ENCODE measurements around the gene NRG4.
A peak's percentile ranks its signal among the peaks of the same experiment; 100 is the strongest.
"Not testable (repeated sequence)": the region's sequence is repeated elsewhere in the genome, so short reads cannot be mapped to it uniquely, and the experiment has no call there.

NRG4 gene

DNA sequence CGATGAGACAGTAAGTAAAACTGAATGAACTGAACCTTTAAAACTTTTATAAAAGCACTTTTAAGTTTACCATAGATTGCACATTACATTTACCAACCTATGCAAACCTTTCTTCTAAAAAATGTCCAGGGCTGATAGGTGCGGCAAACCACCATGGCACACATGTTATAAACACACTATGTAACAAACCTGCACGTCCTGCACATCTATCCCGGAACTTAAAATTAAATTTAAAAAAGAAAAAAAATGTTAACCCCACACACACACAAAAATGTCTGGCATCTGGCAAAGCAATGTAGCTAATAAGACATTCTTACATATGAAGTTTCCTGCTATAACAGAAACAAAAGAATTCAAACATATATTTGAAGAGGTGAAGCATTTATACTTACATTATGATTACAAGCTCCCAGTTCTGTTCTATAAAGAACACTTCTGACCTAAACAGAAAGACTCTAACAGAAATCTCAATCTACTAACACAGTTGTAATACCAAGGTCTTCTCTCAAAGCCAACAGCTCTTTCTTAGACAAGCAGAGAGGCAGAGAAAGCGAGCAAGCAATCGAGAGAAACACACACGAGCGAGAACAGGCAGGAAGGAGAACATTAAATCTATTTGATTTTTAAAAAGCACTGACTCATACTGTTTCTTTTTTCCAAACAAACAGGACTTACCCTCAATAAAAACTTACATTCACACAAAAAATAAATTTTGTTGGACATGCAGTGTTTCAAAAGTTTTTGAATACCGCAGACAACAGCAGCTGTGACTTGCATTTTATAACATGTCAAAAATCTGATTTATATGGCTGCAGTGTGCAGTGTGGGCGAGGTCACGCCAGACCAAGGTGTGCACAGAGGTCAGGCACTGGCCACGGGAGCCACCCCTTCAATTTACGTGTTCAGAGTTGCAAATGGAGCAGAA lies at the start of gene NRG4:
Gene NRG4, minus strand, starts transcription at position 798 of the 925 bp plus-strand sequence. CDS start 1,194 bp downstream, outside the sequence.
- no peak for DNase-seq (ENCODE audit: insufficient read length, low spot score)
- FAIRE-seq = no peak

DNA sequence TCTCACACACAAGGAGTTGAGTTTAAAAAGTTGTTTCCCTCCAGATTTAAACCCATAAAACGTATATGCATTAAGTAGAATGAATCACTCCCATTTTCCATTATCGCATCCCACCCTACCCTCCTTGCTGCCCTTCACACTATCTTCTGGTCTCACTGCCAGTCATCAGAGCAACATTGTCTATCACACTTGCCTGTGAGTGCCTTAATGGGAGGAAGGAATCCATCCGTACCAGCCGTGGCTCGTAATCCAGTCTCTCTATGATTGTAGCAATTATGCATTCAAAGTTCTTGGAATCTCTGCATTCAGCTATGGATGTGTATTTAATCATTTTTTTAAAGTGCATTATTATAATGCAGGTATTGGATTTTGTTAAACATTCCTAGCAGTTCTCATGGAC lies 49.5 kb upstream of the NRG4 start:
- DNase-seq (ENCODE audit: insufficient read length, low spot score) = no peak
- FAIRE-seq = no peak

- FAIRE-seq (no peak), DNase-seq (ENCODE audit: insufficient read length, low spot score) (no peak)
These were observed 48.1 kb upstream of the NRG4 start for GRCh38 chr15:76060118-76060989.

DNA sequence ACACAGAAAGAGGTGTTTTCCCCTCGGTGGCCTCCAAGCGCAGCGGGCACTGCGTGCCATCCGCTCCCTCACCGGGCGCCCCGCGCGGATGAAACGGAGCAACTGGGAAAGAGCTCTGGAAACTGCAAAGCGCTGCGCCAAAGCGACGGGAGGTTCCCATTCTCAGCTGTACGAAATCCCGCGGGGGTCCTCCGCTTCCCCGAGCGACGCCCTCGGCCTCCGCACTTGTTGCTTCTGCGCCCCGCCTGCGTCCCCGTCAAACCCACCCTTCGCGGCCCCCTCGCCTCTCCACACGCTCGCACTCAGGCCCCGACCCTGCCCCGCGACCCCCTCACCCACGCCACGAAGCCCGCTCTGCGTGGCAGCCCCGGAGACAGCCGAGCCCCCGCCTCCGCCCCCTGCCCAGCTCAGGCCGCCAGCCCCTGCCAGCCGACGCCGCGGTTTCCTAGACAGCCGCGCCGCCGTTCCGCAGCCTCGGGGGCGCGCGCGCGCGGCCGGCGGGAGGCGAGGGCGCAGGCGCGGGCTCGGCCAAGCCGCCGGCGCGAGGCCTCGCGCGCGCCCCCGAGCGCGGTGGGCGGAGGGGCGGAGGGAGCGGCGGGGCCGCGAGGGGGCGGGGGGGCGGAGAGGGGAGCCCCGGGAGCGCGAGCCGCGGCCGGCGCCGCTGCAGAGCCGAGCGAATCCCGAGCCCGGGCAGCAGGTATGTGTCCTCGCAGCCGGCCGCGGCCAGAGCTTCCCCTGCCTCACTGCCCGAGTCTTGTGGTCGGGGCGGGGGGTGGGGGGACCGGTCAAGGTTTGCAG lies 47.3 kb upstream of the NRG4 start, which contains the start of gene TMEM266:
Gene TMEM266, plus strand, starts transcription at position 666 of the 798 bp plus-strand sequence. CDS start 74,279 bp downstream, outside the sequence.
- DNase-seq (ENCODE audit: insufficient read length, low spot score) = peak; percentile 44
- no peak for FAIRE-seq

DNA sequence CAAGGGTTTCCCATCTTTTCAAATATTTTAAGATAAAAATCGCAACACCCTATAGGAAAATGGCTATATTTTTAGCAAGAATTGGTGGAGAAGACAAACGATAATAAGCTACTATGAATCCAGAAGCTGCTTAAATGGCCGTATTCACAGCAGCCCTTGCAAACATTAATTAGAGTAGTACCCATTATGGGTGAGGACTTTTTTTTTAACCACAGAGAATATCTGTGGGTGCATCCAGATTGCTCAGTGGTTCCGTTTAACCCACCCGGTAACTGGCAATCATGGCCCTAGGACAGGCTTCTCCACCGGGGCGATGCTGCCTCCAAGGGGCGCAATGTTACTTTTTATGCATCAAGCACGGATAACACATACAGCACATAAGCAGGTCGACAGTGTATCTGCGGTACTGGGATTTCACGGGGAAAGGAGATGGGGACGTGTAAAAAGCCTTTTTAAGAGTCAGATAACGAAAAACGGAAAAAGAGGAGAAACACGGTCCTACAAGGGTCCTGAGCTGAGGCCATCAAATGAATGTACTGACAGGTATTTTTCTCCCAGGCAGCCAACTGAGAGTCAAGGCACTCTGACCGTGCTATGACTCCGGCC lies 46.6 kb upstream of the NRG4 start:
- FAIRE-seq (peak; percentile 49), DNase-seq (ENCODE audit: insufficient read length, low spot score) (peak; percentile 26)

DNA sequence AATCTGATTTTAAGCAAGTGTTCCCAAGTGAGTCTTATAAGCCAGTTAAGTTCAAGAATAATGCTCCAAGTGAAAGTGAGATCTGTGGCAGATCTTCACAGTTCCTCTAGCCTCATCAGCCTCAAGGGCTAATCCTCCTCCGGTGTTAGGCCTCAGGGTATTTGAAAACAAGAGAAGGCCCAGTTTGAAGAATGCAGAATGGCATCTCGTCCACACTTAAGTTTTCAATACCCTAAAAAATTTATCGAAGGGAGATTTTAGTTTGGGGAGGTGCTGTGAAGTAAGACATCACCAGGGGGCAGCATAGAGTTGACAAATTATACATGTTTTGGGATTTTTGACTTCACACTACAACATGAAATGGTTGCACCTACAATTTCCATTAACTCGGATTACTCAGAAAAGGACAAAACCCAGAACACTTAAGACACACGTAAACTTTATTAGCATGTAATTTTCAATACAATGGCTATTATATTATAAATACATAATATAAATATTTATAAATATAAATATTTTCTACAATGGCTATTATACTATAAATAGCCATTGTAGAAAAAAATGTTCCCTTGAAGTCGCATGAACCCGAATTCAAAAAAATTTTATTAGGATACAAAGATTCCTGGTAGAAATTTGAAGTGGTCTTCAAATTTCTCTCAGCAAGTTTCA lies 45.2 kb upstream of the NRG4 start:
- peak; percentile 92 for FAIRE-seq
- DNase-seq (ENCODE audit: insufficient read length, low spot score) = peak; percentile 28

DNA sequence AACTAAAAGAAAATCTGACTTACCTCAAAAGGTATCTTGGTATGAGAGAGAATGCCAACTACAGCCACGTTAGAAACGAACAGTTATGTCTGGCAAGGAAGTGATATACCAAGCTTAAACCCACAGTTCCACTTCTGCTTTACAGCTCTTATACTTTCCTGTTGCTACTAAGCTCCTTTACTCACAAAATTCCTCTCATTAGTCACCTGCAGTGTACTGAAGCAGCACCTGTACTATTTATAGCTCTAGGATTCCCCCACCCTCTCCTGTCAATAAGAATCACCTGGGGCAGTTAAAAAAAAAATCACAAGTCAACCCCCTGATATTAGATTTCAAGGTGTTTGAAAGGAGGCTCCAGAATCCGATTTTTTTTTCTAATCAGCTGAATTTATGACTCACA lies 44.7 kb upstream of the NRG4 start:
- DNase-seq (ENCODE audit: insufficient read length, low spot score) (peak; percentile 15), FAIRE-seq (peak; percentile 85)

DNA sequence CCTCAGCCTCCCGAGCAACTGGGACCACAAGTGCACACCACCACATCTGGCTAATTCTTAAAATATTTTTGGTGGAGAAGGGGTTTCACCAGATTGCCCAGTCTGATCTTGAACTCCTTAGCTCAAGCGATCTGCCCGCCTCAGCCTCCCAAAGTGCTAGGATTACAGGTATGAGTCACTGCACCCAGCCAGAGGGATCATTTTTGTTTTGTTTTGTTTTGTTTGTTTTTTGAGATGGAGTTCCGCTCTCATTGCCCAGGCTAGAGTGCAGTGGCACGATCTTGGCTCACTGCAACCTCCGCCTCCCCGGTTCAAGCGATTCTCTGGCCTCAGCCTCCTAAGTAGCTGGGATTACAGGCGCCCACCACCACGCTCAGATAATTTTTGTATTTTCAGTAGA lies 42.0 kb upstream of the NRG4 start:
- not testable (repeated sequence) for FAIRE-seq; DNase-seq (ENCODE audit: insufficient read length, low spot score)

GRCh38 chr15:76038512-76038911 lies 26.3 kb upstream of the NRG4 start:
- FAIRE-seq (no peak), DNase-seq (ENCODE audit: insufficient read length, low spot score) (no peak)

GRCh38 chr15:76035593-76035992 lies 23.4 kb upstream of the NRG4 start:
- FAIRE-seq = no peak

DNA sequence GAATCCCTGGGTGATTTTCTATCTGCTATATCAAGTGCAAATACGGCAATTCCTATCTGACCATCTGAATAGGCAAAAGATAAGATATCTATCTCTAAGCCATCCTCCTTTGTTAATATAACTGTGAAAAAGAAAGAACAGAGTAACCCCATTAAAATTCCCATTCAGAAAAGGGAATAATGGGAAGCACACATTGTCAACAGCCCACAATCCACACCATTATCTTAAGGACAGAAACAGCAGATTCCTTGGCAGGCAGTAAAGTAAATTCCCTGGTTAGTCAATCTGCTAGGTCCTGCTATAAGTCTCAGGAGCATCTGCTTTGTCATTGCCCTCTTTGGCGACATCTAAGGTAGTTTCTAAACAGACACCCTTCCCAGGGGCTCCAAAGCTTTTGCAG lies 21.9 kb upstream of the NRG4 start:
- DNase-seq (ENCODE audit: insufficient read length, low spot score) (no peak), FAIRE-seq (no peak)

More at GRCh38 chr15:76035593-76035992, 23.4 kb upstream of the NRG4 start:
- no peak for DNase-seq (ENCODE audit: insufficient read length, low spot score)

DNA sequence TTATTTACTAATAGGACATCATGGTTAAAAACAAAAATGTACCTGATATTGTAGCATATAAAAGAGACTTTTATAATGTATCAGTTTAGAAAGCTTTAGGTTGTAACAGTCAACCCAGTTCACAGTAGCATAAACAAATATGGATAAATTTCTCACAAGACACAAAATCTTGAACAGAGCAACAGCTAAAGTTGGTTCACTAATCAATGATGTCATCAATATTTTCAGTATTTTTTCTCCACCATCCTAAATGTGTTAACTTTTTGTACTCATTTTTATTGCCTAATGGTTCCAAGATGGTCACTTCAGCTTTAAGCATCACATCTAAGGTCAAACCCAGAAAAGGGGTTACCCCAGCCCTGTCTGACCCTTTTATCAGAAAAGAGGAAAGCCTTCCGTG lies 21.2 kb upstream of the NRG4 start:
- DNase-seq (ENCODE audit: insufficient read length, low spot score) (no peak), FAIRE-seq (no peak)

- no peak for FAIRE-seq
- no peak for DNase-seq (ENCODE audit: insufficient read length, low spot score)
These were observed 19.8 kb upstream of the NRG4 start for GRCh38 chr15:76032046-76032445.

GRCh38 chr15:76024021-76024768 lies 12.0 kb upstream of the NRG4 start:
- FAIRE-seq (no peak), DNase-seq (ENCODE audit: insufficient read length, low spot score) (no peak)

DNA sequence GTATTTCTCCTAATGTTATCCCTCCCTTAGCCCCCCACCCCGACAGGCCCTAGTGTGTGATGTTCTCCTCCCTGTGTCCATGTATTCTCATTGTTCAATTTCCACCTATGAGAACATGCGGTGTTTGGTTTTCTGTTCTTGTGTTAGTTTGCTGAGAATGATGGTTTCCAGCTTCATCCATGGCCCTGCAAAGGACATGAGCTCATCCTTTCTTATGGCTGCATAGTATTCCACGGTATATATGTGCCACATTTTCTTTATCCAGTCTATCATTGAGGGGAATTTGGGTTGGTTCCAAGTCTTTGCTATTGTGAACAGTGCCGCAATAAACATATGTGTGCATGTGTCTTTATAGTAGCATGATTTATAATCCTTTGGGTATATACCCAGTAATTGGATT lies 1.2 kb upstream of the NRG4 start:
- not testable (repeated sequence) for FAIRE-seq; DNase-seq (ENCODE audit: insufficient read length, low spot score)

- DNase-seq (ENCODE audit: insufficient read length, low spot score) = no peak
- no peak for FAIRE-seq
These were observed 1.6 kb downstream of the NRG4 start for GRCh38 chr15:76010613-76011012.

- DNase-seq (ENCODE audit: insufficient read length, low spot score) = no peak
These were observed 6.0 kb downstream of the NRG4 start for GRCh38 chr15:76006136-76006778.

DNA sequence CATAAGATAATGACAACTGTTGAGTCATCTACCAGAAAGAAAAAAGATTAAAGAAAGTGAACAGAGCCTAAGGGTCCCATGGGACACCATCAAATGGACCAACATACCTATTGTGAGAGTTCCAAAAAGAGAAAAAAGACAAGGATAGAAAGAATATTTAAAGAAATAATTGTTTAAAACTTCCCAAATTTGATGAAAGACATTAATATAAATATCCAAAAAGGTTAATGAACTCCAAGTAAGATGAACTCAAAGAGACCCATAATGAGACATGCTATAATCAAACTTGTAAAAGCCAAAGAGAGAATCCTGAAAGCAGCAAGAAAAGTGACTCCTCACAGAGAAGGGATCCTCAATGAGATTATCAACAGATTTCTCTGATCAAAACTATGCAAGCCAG lies 8.9 kb downstream of the NRG4 start:
- DNase-seq (ENCODE audit: insufficient read length, low spot score) (no peak), FAIRE-seq (no peak)

More at GRCh38 chr15:76006136-76006778, 6.0 kb downstream of the NRG4 start:
- FAIRE-seq = no peak
